ENCODE data around the gene SMIM20.
A peak's percentile ranks its signal among the peaks of the same experiment; 100 is the strongest.
"Not testable (repeated sequence)": the region's sequence is repeated elsewhere in the genome, so short reads cannot be mapped to it uniquely, and the experiment has no call there.

The SMIM20 gene
- 8.6 to 18.1 (median 12.8) reads per million in 9 experiments for total RNA-seq

DNA sequence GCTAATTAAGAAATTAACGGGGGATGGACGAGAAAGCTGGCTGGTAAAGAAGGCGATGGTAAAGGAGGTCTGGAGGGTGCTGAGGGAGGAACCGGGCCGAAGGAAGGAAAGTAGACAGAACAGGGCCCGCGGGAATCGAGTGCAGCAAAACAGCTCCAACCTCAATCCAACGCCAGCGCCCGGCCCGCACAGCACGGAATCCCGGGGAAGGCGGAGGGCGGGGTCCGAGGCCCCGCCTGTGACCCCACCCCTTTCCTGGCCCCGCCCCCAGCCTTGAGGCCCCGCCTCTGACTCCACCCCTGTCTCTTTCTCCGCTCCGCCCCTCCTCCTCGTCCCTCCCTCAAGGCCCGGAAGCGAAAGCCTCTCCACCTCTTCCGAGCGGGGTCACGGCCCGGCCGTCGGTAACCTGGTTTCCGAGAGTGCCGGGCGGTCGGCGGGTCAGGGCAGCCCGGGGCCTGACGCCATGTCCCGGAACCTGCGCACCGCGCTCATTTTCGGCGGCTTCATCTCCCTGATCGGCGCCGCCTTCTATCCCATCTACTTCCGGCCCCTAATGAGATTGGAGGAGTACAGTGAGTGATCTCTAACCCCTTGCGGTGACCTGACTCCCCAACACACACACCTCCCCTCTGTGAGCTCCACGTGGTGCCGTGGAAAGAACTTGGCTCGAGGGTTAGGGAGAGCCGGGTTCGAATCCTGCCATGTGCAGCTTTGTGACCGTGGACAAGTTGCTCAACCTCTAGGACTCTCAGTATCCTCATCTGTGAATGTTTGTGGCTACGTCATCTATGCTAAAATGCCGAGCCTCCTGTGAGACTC lies at the start of gene SMIM20:
Gene SMIM20, plus strand, starts transcription at position 370 of the 819 bp plus-strand sequence. Its CDS starts 94 bp downstream, at position 464.
- Mint-ChIP-seq H3K4me1 (ENCODE audit: low read depth in 2 of 2) (peaks cover 21 to 26% of the 10 kb centered on the region in 2 donors), H3K4me3 (peak within 1 kb of the TSS; percentile 98 to 99), H3K36me3 (ENCODE audit: insufficient read depth) (peaks cover 10% of the 10 kb centered on the region), H3K27me3 (no peaks in the 10 kb centered on the region), H3K9me3 (no peaks in the 10 kb centered on the region), H3K27ac (peak within 1 kb of the TSS; percentile 99)
- DNase-seq: peak; percentile 86 to 89 (median 87)
- ATAC-seq (replicated peaks): peak; percentile 90

DNA sequence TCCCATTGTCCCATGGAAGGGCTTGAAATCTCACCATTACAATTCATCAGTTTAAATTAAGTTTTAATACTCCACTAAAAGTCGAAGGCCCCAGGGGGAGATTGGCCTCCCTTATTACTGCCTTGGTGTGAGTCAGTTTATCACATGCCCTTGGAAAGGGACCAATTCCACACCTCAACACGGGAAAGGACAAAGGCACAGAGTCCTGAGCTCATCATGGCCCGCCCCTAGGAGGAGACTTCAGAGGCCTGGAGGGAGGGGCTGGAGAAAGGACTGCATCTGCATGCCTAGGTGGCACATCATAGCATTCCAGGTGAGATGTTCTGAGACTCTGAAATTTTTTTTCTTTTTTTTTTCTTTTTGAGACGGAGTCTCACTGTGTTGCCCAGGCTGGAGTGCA lies 48.4 kb upstream of the SMIM20 start:
- H3K4me1 Mint-ChIP-seq (ENCODE audit: low read depth in 2 of 2): peaks cover 8 to 14% of the 10 kb centered on the region in 2 donors
- H3K36me3 Mint-ChIP-seq (ENCODE audit: insufficient read depth): peaks cover 12% of the 10 kb centered on the region
- H3K27me3 Mint-ChIP-seq: no peaks in the 10 kb centered on the region
- ATAC-seq (replicated peaks) (no peak), DNase-seq (no peak)
- H3K27ac Mint-ChIP-seq: peak overlapping the region in 1 of 2 donors; percentile 6
- no peaks in the 10 kb centered on the region for H3K9me3 Mint-ChIP-seq
- H3K4me3 Mint-ChIP-seq: no peak overlapping the region

GRCh38 chr4:25866401-25866800 lies 47.6 kb upstream of the SMIM20 start:
- H3K9me3 Mint-ChIP-seq; ATAC-seq (replicated peaks); H3K4me3 Mint-ChIP-seq; H3K27ac Mint-ChIP-seq; H3K4me1 Mint-ChIP-seq (ENCODE audit: low read depth in 2 of 2); DNase-seq; H3K27me3 Mint-ChIP-seq: not testable (repeated sequence)
- peaks cover 11% of the 10 kb centered on the region for H3K36me3 Mint-ChIP-seq (ENCODE audit: insufficient read depth)

DNA sequence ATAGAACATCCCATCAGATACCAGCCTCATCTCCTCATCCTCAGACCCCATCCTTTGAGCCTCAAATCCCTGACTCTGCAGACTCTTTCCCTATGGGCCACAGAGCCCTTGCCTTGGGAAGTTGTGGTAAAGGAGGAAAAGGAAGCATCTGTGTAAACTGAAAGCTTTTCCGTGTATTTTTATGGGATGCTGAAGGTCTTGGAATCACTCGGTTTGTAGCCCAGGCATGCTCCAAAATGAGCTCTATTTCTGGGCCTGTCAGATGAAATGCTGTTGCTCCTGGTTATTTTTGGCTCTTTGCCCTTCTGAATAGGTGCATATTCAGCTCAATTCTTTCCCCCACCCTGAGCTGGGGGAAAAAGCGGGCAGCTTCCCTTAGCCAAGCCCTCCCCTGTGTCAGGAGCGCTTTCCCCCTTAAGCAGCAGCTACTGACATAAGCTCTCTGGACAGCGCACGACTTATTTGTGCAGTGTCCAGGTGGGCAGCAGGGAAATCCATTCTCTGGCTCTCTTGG lies 46.2 kb upstream of the SMIM20 start:
- Mint-ChIP-seq H3K36me3 (ENCODE audit: insufficient read depth) (no peaks in the 10 kb centered on the region), H3K4me3 (no peak overlapping the region), H3K9me3 (no peaks in the 10 kb centered on the region), H3K27ac (no peak overlapping the region), H3K4me1 (ENCODE audit: low read depth in 2 of 2) (peaks cover 0 to 1% of the 10 kb centered on the region in 2 donors), H3K27me3 (peaks cover 0 to 3% of the 10 kb centered on the region in 2 donors)
- DNase-seq (no peak), ATAC-seq (replicated peaks) (no peak)

- ATAC-seq (replicated peaks): no peak
- Mint-ChIP-seq H3K9me3 (no peaks in the 10 kb centered on the region), H3K4me3 (no peak overlapping the region), H3K4me1 (ENCODE audit: low read depth in 2 of 2) (peaks cover 0 to 4% of the 10 kb centered on the region in 2 donors), H3K36me3 (ENCODE audit: insufficient read depth) (no peaks in the 10 kb centered on the region), H3K27me3 (peaks cover 0 to 7% of the 10 kb centered on the region in 2 donors), H3K27ac (no peak overlapping the region)
- DNase-seq: no peak
Observed at GRCh38 chr4:25870081-25870480, 43.9 kb upstream of the SMIM20 start.

DNA sequence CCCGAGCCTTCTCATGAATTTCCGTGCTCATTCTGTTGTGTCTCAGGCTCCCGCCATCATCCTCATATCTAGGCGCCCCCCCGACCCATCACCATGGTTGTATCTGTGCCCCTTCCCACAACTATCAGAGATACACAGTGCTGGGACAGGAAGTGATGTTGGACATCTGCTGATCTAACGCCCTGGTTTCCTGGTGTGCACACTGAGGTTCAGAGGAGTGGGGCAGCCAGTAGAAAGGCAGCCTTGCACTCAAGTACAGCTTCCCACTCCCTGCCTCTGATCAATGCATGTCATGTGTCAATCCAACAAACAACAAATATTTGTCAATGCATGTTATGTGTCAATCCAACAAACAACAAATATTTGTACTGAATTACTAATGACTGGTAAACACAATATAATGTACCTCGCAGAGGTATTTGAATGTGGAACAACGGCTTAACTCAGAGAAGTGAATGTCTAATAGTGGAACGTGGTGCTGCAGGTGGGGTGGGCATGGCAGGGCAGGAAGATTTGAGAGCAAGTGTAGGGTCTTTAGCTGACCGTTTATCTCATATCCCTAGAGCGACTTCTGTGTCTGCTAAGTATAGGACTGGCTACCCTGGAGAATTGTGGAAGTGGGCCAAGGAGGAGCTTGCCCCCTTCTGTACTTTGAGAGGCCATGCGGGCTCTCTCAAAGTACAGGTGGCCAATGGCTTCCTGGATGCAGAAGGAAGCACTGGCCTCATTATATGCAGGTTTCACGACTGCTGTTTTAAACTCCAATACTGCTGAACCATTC lies 41.0 kb upstream of the SMIM20 start:
- no peak for DNase-seq
- Mint-ChIP-seq H3K4me1 (ENCODE audit: low read depth in 2 of 2) (peaks cover 0 to 4% of the 10 kb centered on the region in 2 donors), H3K27ac (peak overlapping the region in 1 of 2 donors; percentile 87), H3K27me3 (peaks cover 0 to 7% of the 10 kb centered on the region in 2 donors), H3K36me3 (ENCODE audit: insufficient read depth) (no peaks in the 10 kb centered on the region), H3K4me3 (no peak overlapping the region), H3K9me3 (no peaks in the 10 kb centered on the region)
- ATAC-seq (replicated peaks): no peak

- H3K36me3 Mint-ChIP-seq (ENCODE audit: insufficient read depth): no peaks in the 10 kb centered on the region
- peaks cover 0 to 7% of the 10 kb centered on the region in 2 donors for H3K27me3 Mint-ChIP-seq
- no peaks in the 10 kb centered on the region for H3K9me3 Mint-ChIP-seq
- no peak for DNase-seq
- no peak overlapping the region for H3K27ac Mint-ChIP-seq
- no peak overlapping the region for H3K4me3 Mint-ChIP-seq
- no peak for ATAC-seq (replicated peaks)
- peaks cover 0 to 4% of the 10 kb centered on the region in 2 donors for H3K4me1 Mint-ChIP-seq (ENCODE audit: low read depth in 2 of 2)
Observed at GRCh38 chr4:25873632-25874129, 40.3 kb upstream of the SMIM20 start.

DNA sequence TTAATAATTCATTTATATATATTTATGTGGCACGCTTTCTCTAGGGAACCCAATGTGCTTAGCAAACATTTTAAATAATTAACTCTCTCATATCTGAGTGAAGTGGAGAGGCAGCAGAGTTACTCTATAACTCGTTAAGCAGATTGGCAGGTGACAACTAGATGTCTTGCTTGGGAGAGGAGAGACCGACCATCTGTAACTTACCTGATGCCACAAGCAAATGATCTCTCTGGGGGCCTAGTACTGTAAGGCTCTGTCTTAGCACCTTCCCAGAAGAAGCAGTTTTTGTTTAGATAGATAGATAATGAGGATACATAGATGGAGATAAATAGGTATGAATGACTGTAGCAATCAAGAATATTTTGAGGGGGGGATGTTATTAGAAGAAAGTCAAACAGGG lies 39.4 kb upstream of the SMIM20 start:
- peaks cover 0 to 2% of the 10 kb centered on the region in 2 donors for H3K9me3 Mint-ChIP-seq
- H3K27ac Mint-ChIP-seq: no peak overlapping the region
- H3K4me3 Mint-ChIP-seq: no peak overlapping the region
- peaks cover 2 to 11% of the 10 kb centered on the region in 2 donors for H3K27me3 Mint-ChIP-seq
- ATAC-seq (replicated peaks) (no peak), DNase-seq (no peak)
- H3K36me3 Mint-ChIP-seq (ENCODE audit: insufficient read depth): no peaks in the 10 kb centered on the region
- H3K4me1 Mint-ChIP-seq (ENCODE audit: low read depth in 2 of 2): peaks cover 0 to 4% of the 10 kb centered on the region in 2 donors

DNA sequence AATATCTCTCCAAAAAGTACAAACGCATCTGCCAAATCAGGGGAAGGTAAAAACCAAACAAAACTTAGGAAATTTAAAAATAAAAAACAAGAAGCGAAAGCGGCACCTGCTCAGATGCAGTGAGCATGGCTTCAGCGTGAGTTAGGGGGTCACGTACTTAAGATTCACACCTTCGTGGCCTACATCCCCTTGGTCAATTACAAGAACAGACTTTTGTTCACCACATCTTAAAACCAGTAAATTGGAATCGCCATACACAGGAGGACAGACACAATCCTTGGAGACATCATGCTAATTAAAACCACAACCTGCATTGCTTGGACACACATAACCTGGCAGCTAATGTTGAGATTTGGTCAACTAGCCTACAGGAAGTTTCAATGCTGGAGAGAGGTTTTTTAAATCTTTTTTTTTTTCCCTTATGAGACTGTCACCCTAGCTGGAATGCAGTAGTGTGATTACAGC lies 38.7 kb upstream of the SMIM20 start:
- Mint-ChIP-seq H3K27ac (peak overlapping the region in 1 of 2 donors; percentile 51), H3K9me3 (peaks cover 0 to 4% of the 10 kb centered on the region in 2 donors), H3K4me3 (no peak overlapping the region), H3K36me3 (ENCODE audit: insufficient read depth) (no peaks in the 10 kb centered on the region), H3K27me3 (peaks cover 5 to 15% of the 10 kb centered on the region in 2 donors), H3K4me1 (ENCODE audit: low read depth in 2 of 2) (peaks cover 0 to 4% of the 10 kb centered on the region in 2 donors)
- no peak for DNase-seq
- no peak for ATAC-seq (replicated peaks)

- no peak for DNase-seq
- Mint-ChIP-seq H3K4me3 (no peak overlapping the region), H3K4me1 (ENCODE audit: low read depth in 2 of 2) (no peaks in the 10 kb centered on the region), H3K9me3 (peaks cover 0 to 4% of the 10 kb centered on the region in 2 donors), H3K27me3 (peaks cover 5 to 16% of the 10 kb centered on the region in 2 donors), H3K27ac (no peak overlapping the region), H3K36me3 (ENCODE audit: insufficient read depth) (no peaks in the 10 kb centered on the region)
- peak; percentile 40 for ATAC-seq (replicated peaks)
Observed at GRCh38 chr4:25878676-25879075, 35.3 kb upstream of the SMIM20 start.

GRCh38 chr4:25879091-25879584 lies 34.9 kb upstream of the SMIM20 start:
- Mint-ChIP-seq H3K9me3 (peaks cover 0 to 4% of the 10 kb centered on the region in 2 donors), H3K4me3 (no peak overlapping the region), H3K27ac (no peak overlapping the region), H3K36me3 (ENCODE audit: insufficient read depth) (no peaks in the 10 kb centered on the region), H3K27me3 (peaks cover 5 to 16% of the 10 kb centered on the region in 2 donors), H3K4me1 (ENCODE audit: low read depth in 2 of 2) (no peaks in the 10 kb centered on the region)
- no peak for ATAC-seq (replicated peaks)
- DNase-seq: no peak

DNA sequence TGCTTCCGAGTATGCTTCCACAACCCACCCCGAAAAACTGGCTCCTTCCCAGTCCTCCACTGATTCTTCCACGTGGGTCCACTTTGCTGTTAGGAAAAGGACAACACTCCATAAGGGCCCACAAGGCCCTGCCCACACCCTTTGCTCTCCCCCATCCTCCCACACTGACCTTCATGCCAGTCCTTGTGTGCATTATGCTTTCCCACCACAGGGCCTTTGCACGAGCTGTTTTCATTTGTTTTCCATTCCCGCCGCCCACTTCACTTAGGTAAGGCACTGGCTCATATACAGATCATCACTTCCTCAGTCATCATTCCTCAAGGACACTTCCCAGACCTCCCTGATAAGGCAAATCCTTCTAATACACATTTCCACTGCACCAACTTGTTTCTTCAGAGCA lies 34.4 kb upstream of the SMIM20 start:
- H3K36me3 Mint-ChIP-seq (ENCODE audit: insufficient read depth): no peaks in the 10 kb centered on the region
- DNase-seq: no peak
- H3K27ac Mint-ChIP-seq: no peak overlapping the region
- no peak overlapping the region for H3K4me3 Mint-ChIP-seq
- H3K27me3 Mint-ChIP-seq: peaks cover 5 to 16% of the 10 kb centered on the region in 2 donors
- H3K9me3 Mint-ChIP-seq: peaks cover 0 to 4% of the 10 kb centered on the region in 2 donors
- no peaks in the 10 kb centered on the region for H3K4me1 Mint-ChIP-seq (ENCODE audit: low read depth in 2 of 2)
- ATAC-seq (replicated peaks): no peak

All from effector memory CD8-positive, alpha-beta T cell (primary cell).